Left ventricle myocardium superior (tissue), 1 donor: ENCODE measurements around the gene NCAPD2. TPM values are rescaled to one million over a fixed set of nuclear protein-coding genes. Genes with fewer than 3 reads are reported as not detected.

Experiments
- ATAC-seq: fragments of 200-7000 bp; cut with Tn5 transposase; one replicate; pipeline ENCODE4 v1.9.1; 2020; ENCODE audit warnings: mild to moderate bottlenecking, moderate library complexity
- DNase-seq: peaks from one replicate; pipeline ENCODE4 v3.0.0-alpha.2; 2020
- intact Hi-C: fragments of 100-400 bp; cut with micrococcal nuclease; formaldehyde crosslinking; loops from one replicate; pipeline ENCODE4 v1.11.0; 2022
- total RNA-seq: library from RNA; stranded (reverse); fragmentation: NEBNext Ultra II Directional; extraction: Animal tissue kit (Norgen Biotek cat#: 25700); gene quantifications from one replicate; pipeline ENCODE4 v1.2.1, GENCODE V29; 2021
- donor health status: DM: no; HTN: yes; CAD: no; lungs with severe emphysema.

The NCAPD2 gene
- total RNA-seq, 1 donor from 2014 or later = 13.1 TPM

- intact Hi-C loops = no loop called here
- no peak for ATAC-seq
- no peak for DNase-seq
Measured at GRCh38 chr12:6539314-6539682, 45.4 kb downstream of the NCAPD2 start.

GRCh38 chr12:6539707-6540134 is 45.8 kb downstream of the NCAPD2 start:
- ATAC-seq (peak; percentile 16), DNase-seq (peak; percentile 66)
- intact Hi-C loops = no loop called here

- intact Hi-C loops = no loop called here
- peak; percentile 75 for ATAC-seq
- peak; percentile 92 for DNase-seq
Measured at GRCh38 chr12:6540181-6540877, 46.4 kb downstream of the NCAPD2 start.

GRCh38 chr12:6541371-6542165 is 47.7 kb downstream of the NCAPD2 start:
- ATAC-seq = no peak

GRCh38 chr12:6542209-6543009 is 48.5 kb downstream of the NCAPD2 start:
- DNase-seq = no peak
- intact Hi-C loops = no loop called here
- ATAC-seq = no peak

More at GRCh38 chr12:6541371-6542165, 47.7 kb downstream of the NCAPD2 start:
- no peak for DNase-seq
- intact Hi-C loops = no loop called here

GRCh38 chr12:6546016-6546415 is 52.1 kb downstream of the NCAPD2 start:
- ATAC-seq (no peak), DNase-seq (peak; percentile 11)
- intact Hi-C loops = no loop called here

- ATAC-seq (no peak), DNase-seq (no peak)
- intact Hi-C loops = no loop called here
Measured at GRCh38 chr12:6547566-6547965, 53.7 kb downstream of the NCAPD2 start.

- ATAC-seq (no peak), DNase-seq (peak; percentile 53)
- intact Hi-C loops = no loop called here
Measured at GRCh38 chr12:6547987-6548386, 54.1 kb downstream of the NCAPD2 start.

- DNase-seq (peak; percentile 38), ATAC-seq (no peak)
- intact Hi-C loops = no loop called here
Measured at GRCh38 chr12:6548556-6548955, 54.7 kb downstream of the NCAPD2 start.

GRCh38 chr12:6548966-6549683 is 55.2 kb downstream of the NCAPD2 start:
- intact Hi-C loops = no loop called here
- ATAC-seq (no peak), DNase-seq (no peak)

- DNase-seq (peak; percentile 36), ATAC-seq (no peak)
- intact Hi-C loops = no loop called here
Measured at GRCh38 chr12:6549684-6550151, 55.8 kb downstream of the NCAPD2 start.

- intact Hi-C loops = no loop called here
- ATAC-seq = no peak
- peak; percentile 62 for DNase-seq
Measured at GRCh38 chr12:6550294-6551062, 56.6 kb downstream of the NCAPD2 start.

GRCh38 chr12:6551063-6551461 is 57.2 kb downstream of the NCAPD2 start:
- peak; percentile 33 for ATAC-seq
- DNase-seq = peak; percentile 89
- intact Hi-C loops = no loop called here

- intact Hi-C loops = no loop called here
- ATAC-seq (peak; percentile 3), DNase-seq (peak; percentile 60)
Measured at GRCh38 chr12:6551496-6552139, 57.7 kb downstream of the NCAPD2 start.

- intact Hi-C loops = no loop called here
- DNase-seq = peak; percentile 87
- peak; percentile 66 for ATAC-seq
Measured at GRCh38 chr12:6552140-6552551, 58.2 kb downstream of the NCAPD2 start.

GRCh38 chr12:6553051-6553868 is 59.4 kb downstream of the NCAPD2 start:
- peak; percentile 60 for DNase-seq

More at GRCh38 chr12:6553051-6553868, 59.4 kb downstream of the NCAPD2 start:
- intact Hi-C loops = no loop called here
- ATAC-seq = peak; percentile 51
